Measurements from ENCODE around the gene AAK1. TPM values are rescaled to one million over a fixed set of nuclear protein-coding genes. Genes with fewer than 3 reads are reported as not detected.
A peak's percentile ranks its signal among the peaks of the same experiment; 100 is the strongest.

Gene AAK1
- total and polyA plus RNA-seq, 2 of the 13 experiments (the other 11 are each of a cell fraction or from before 2014, with no cell fraction given) = 9.8 to 10.3 TPM

DNA sequence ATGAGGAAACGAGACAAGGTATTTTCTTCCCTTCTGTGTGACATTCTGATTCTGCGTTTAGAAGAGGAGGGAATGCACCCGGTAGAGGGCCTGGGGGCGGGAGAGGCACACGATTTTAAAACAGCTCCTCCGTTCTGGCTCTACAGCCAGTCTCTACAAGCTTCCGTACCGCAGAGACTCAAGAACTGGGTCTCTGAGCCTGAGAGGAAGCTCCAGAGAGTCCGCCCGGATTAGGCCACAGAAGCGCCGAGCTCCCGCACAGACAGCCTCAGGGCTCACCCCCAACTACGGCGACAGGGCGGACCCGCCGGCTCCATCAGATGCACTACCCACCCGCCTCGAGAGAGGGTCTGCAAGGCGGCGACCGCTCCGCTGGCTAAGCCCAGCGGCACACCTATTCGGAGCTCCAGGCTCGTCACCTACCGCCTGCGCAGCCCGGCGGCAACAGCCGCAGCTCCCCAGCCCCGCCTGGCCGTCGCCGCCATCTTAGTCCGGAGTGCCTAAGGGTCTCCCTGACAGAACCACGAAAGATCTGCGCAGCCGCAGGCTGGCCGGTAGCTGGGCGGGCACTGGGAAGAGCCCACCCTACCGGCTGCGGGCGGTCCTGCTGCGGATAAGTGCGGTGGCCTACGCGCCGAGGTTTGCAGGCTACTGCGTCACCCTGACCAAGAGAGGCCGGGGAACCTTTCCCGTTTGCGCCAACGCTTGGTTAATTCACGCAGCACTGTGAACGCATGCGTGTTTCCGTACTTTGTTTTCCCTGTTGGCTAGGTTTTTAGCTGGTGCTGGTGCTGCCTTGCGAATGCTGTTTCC lies 206.4 kb downstream of the AAK1 start, which contains the start of gene NFU1 (continued):
- peak; percentile 56 for TF ChIP-seq U2AF1 (optimal IDR thresholded peaks at IDR 0.05; ENCODE audit: low read depth, low read length)
- TF ChIP-seq, protein P1, sequence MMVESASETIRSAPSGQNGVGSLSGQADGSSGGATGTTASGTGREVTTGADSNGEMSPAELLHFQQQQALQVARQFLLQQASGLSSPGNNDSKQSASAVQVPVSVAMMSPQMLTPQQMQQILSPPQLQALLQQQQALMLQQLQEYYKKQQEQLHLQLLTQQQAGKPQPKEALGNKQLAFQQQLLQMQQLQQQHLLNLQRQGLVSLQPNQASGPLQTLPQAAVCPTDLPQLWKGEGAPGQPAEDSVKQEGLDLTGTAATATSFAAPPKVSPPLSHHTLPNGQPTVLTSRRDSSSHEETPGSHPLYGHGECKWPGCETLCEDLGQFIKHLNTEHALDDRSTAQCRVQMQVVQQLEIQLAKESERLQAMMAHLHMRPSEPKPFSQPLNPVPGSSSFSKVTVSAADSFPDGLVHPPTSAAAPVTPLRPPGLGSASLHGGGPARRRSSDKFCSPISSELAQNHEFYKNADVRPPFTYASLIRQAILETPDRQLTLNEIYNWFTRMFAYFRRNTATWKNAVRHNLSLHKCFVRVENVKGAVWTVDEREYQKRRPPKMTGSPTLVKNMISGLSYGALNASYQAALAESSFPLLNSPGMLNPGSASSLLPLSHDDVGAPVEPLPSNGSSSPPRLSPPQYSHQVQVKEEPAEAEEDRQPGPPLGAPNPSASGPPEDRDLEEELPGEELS (CRISPR knock-in tag; IDR thresholded peaks at IDR 0.05) = peak; percentile 53; the same call in 1 of the 2 replicates
- no peak for TF ChIP-seq FOXA1 (IDR thresholded peaks at IDR 0.05)
- no peak; the same call in 1 of the 2 replicates for TF ChIP-seq FOXA1 (CRISPR knock-in tag; IDR thresholded peaks at IDR 0.05)
- TF ChIP-seq, protein P2, sequence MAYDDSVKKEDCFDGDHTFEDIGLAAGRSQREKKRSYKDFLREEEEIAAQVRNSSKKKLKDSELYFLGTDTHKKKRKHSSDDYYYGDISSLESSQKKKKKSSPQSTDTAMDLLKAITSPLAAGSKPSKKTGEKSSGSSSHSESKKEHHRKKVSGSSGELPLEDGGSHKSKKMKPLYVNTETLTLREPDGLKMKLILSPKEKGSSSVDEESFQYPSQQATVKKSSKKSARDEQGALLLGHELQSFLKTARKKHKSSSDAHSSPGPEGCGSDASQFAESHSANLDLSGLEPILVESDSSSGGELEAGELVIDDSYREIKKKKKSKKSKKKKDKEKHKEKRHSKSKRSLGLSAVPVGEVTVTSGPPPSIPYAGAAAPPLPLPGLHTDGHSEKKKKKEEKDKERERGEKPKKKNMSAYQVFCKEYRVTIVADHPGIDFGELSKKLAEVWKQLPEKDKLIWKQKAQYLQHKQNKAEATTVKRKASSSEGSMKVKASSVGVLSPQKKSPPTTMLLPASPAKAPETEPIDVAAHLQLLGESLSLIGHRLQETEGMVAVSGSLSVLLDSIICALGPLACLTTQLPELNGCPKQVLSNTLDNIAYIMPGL (CRISPR knock-in tag; IDR thresholded peaks at IDR 0.05; ENCODE audit: borderline replicate concordance in 1 of 2, low read depth in 1 of 2) = peak; percentile 94 to 99
- TF ChIP-seq ZNF670 (CRISPR knock-in tag; IDR thresholded peaks at IDR 0.05; ENCODE audit: borderline replicate concordance) = 0 out of 2 replicates have a peak, but pooled peaks have one; percentile 64
- TF ChIP-seq, protein P3, sequence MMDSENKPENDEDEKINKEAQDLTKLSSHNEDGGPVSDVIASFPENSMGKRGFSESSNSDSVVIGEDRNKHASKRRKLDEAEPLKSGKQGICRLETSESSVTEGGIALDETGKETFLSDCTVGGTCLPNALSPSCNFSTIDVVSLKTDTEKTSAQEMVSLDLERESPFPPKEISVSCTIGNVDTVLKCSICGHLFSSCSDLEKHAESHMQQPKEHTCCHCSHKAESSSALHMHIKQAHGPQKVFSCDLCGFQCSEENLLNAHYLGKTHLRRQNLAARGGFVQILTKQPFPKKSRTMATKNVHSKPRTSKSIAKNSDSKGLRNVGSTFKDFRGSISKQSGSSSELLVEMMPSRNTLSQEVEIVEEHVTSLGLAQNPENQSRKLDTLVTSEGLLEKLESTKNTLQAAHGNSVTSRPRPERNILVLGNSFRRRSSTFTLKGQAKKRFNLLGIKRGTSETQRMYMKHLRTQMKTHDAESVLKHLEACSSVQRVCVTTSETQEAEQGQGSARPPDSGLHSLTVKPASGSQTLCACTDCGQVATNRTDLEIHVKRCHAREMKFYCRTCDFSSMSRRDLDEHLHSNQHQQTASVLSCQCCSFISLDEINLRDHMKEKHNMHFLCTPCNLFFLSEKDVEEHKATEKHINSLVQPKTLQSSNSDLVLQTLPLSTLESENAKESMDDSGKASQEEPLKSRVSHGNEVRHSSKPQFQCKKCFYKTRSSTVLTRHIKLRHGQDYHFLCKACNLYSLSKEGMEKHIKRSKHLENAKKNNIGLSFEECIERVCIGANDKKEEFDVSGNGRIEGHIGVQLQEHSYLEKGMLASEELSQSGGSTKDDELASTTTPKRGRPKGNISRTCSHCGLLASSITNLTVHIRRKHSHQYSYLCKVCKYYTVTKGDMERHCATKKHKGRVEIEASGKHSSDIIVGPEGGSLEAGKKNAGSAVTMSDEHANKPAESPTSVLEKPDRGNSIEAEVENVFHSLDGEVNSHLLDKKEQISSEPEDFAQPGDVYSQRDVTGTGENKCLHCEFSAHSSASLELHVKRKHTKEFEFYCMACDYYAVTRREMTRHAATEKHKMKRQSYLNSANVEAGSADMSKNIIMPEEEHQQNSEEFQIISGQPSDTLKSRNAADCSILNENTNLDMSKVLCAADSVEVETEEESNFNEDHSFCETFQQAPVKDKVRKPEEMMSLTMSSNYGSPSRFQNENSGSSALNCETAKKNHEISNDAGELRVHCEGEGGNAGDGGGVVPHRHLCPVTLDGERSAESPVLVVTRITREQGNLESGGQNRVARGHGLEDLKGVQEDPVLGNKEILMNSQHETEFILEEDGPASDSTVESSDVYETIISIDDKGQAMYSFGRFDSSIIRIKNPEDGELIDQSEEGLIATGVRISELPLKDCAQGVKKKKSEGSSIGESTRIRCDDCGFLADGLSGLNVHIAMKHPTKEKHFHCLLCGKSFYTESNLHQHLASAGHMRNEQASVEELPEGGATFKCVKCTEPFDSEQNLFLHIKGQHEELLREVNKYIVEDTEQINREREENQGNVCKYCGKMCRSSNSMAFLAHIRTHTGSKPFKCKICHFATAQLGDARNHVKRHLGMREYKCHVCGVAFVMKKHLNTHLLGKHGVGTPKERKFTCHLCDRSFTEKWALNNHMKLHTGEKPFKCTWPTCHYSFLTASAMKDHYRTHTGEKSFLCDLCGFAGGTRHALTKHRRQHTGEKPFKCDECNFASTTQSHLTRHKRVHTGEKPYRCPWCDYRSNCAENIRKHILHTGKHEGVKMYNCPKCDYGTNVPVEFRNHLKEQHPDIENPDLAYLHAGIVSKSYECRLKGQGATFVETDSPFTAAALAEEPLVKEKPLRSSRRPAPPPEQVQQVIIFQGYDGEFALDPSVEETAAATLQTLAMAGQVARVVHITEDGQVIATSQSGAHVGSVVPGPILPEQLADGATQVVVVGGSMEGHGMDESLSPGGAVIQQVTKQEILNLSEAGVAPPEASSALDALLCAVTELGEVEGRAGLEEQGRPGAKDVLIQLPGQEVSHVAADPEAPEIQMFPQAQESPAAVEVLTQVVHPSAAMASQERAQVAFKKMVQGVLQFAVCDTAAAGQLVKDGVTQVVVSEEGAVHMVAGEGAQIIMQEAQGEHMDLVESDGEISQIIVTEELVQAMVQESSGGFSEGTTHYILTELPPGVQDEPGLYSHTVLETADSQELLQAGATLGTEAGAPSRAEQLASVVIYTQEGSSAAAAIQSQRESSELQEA (CRISPR knock-in tag; IDR thresholded peaks at IDR 0.05; ENCODE audit: not compliant biosample characterization) = peak; percentile 79
- TF ChIP-seq CBX2 (IDR thresholded peaks at IDR 0.05; ENCODE audit: low read depth, low read length) = no peak
- TF ChIP-seq CBX2 (CRISPR knock-in tag; IDR thresholded peaks at IDR 0.05; ENCODE audit: low read depth) = peak; percentile 53; the same call in 1 of the 2 replicates
- TF ChIP-seq, protein P4, sequence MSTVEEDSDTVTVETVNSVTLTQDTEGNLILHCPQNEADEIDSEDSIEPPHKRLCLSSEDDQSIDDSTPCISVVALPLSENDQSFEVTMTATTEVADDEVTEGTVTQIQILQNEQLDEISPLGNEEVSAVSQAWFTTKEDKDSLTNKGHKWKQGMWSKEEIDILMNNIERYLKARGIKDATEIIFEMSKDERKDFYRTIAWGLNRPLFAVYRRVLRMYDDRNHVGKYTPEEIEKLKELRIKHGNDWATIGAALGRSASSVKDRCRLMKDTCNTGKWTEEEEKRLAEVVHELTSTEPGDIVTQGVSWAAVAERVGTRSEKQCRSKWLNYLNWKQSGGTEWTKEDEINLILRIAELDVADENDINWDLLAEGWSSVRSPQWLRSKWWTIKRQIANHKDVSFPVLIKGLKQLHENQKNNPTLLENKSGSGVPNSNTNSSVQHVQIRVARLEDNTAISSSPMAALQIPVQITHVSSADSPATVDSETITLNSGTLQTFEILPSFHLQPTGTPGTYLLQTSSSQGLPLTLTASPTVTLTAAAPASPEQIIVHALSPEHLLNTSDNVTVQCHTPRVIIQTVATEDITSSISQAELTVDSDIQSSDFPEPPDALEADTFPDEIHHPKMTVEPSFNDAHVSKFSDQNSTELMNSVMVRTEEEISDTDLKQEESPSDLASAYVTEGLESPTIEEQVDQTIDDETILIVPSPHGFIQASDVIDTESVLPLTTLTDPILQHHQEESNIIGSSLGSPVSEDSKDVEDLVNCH (CRISPR knock-in tag; IDR thresholded peaks at IDR 0.05) = 0 out of 2 replicates have a peak, but pooled peaks have one; percentile 29
- TF ChIP-seq ZNF296 (CRISPR knock-in tag; conservative IDR thresholded peaks at IDR 0.05) = peak; percentile 59; the same call in 1 of the 2 replicates
- no peak; the same call in 1 of the 2 replicates for TF ChIP-seq ELF4 (CRISPR knock-in tag; IDR thresholded peaks at IDR 0.05; ENCODE audit: borderline replicate concordance)
- TF ChIP-seq ZNF644 (CRISPR knock-in tag; IDR thresholded peaks at IDR 0.05; ENCODE audit: low read depth) = no peak; the same call in none of the 2 replicates
